ENCODE data around the gene PIP5K1A. TPM values are rescaled to one million over a fixed set of nuclear protein-coding genes. Genes with fewer than 3 reads are reported as not detected.
"Not testable (repeated sequence)": the region's sequence is repeated elsewhere in the genome, so short reads cannot be mapped to it uniquely, and the experiment has no call there.

Gene PIP5K1A
- total RNA-seq, 2 experiments from 2014 or later = 63.1 to 66.1 TPM

- H3K27me3 Mint-ChIP-seq = no peaks in the 10 kb centered on the region
- peaks cover 20% of the 10 kb centered on the region for H3K4me1 Mint-ChIP-seq (ENCODE audit: low read depth)
- no peak for TF ChIP-seq CTCF (IDR thresholded peaks at IDR 0.05)
- ATAC-seq (no peak), DNase-seq (no peak)
- CTCF ChIA-PET = interaction anchor here (1.2 to 4.7 kb wide), 3 partner anchors 22 to 94 kb away, joined by 3 to 28 read pairs (median 4); no protein-coding TSS in a partner anchor
- H3K36me3 Mint-ChIP-seq (ENCODE audit: low read depth) = peaks cover 8% of the 10 kb centered on the region
- no peak overlapping the region for H3K4me3 Mint-ChIP-seq
- no peaks in the 10 kb centered on the region for H3K9me3 Mint-ChIP-seq
- H3K27ac Mint-ChIP-seq = no peak overlapping the region
- intact Hi-C loops (cut with micrococcal nuclease) = no loop called here
- POLR2A ChIA-PET = no interaction called here
Observed at GRCh38 chr1:151193856-151194255, 4.5 kb upstream of the PIP5K1A start.

- H3K4me3 Mint-ChIP-seq, ATAC-seq, H3K27ac Mint-ChIP-seq, DNase-seq, H3K27me3 Mint-ChIP-seq, H3K9me3 Mint-ChIP-seq: not testable (repeated sequence)
- ChIA-PET POLR2A (interaction anchor here (0.8 kb wide), 1 partner anchor 63 kb away, joined by 3 read pairs; no protein-coding TSS in a partner anchor), CTCF (interaction anchor here (0.7 to 4.7 kb wide), 4 partner anchors 57 to 719 kb away, joined by 3 to 28 read pairs (median 3); no protein-coding TSS in a partner anchor)
- intact Hi-C loops (cut with micrococcal nuclease) = loop anchor here (5.0 kb wide), 2 partner anchors 57 to 147 kb away; partner anchors contain the start of gene PSMD4
- H3K36me3 Mint-ChIP-seq (ENCODE audit: low read depth) = peaks cover 16% of the 10 kb centered on the region
- peaks cover 22% of the 10 kb centered on the region for H3K4me1 Mint-ChIP-seq (ENCODE audit: low read depth)
Observed at GRCh38 chr1:151194894-151195594, 3.3 kb upstream of the PIP5K1A start.

- peak; percentile 72 for TF ChIP-seq CTCF (IDR thresholded peaks at IDR 0.05)
- Mint-ChIP-seq H3K9me3 (no peaks in the 10 kb centered on the region), H3K4me1 (ENCODE audit: low read depth) (peaks cover 22% of the 10 kb centered on the region), H3K27me3 (no peaks in the 10 kb centered on the region), H3K27ac (no peak overlapping the region), H3K4me3 (peak overlapping the region; percentile 32), H3K36me3 (ENCODE audit: low read depth) (peaks cover 20% of the 10 kb centered on the region)
- POLR2A ChIA-PET = no interaction called here
- CTCF ChIA-PET = interaction anchor here (0.6 to 4.7 kb wide), 3 partner anchors 55 to 397 kb away, joined by 3 to 28 read pairs (median 3); no protein-coding TSS in a partner anchor
- DNase-seq (peak; percentile 80), ATAC-seq (peak; percentile 37)
- intact Hi-C loops (cut with micrococcal nuclease) = loop anchor here (5.0 kb wide), 2 partner anchors 56 to 146 kb away; partner anchors contain the start of gene PSMD4
Observed at GRCh38 chr1:151196292-151196800, 2.0 kb upstream of the PIP5K1A start.

GRCh38 chr1:151197863-151198253 lies 494 bp upstream of the PIP5K1A start:
- Mint-ChIP-seq H3K4me1 (ENCODE audit: low read depth) (peaks cover 31% of the 10 kb centered on the region), H3K36me3 (ENCODE audit: low read depth) (peaks cover 28% of the 10 kb centered on the region), H3K4me3 (peak overlapping the region; percentile 98), H3K27me3 (no peaks in the 10 kb centered on the region), H3K27ac (peak overlapping the region; percentile 98), H3K9me3 (no peaks in the 10 kb centered on the region)
- TF ChIP-seq CTCF (IDR thresholded peaks at IDR 0.05) = no peak
- POLR2A ChIA-PET = no interaction called here
- ATAC-seq = no peak
- DNase-seq = no peak
- CTCF ChIA-PET = interaction anchor here (1.2 to 1.8 kb wide), 2 partner anchors 57 to 143 kb away, joined by 3 to 4 read pairs; partner anchors contain the start of gene PSMD4
- intact Hi-C loops (cut with micrococcal nuclease) = loop anchor here (5.0 kb wide), 2 partner anchors 54 to 144 kb away; partner anchors contain the start of gene PSMD4

GRCh38 chr1:151199873-151200581 lies 1.7 kb downstream of the PIP5K1A start:
- Mint-ChIP-seq H3K27me3 (no peaks in the 10 kb centered on the region), H3K4me3 (peak overlapping the region; percentile 98), H3K4me1 (ENCODE audit: low read depth) (peaks cover 42% of the 10 kb centered on the region), H3K9me3 (no peaks in the 10 kb centered on the region), H3K36me3 (ENCODE audit: low read depth) (peaks cover 31% of the 10 kb centered on the region), H3K27ac (peak overlapping the region; percentile 98)
- CTCF ChIA-PET = interaction anchor here (1.3 to 3.9 kb wide), 4 partner anchors 52 to 100 kb away, joined by 4 to 16 read pairs (median 6); partner anchors contain the start of gene PSMD4
- TF ChIP-seq CTCF (IDR thresholded peaks at IDR 0.05) = no peak
- POLR2A ChIA-PET = interaction anchor here (1.1 to 1.8 kb wide), 4 partner anchors 20 to 130 kb away, joined by 3 to 7 read pairs (median 6); partner anchors contain the start of genes GABPB2 and PSMD4
- intact Hi-C loops (cut with micrococcal nuclease) = loop anchor here (5.0 kb wide), 2 partner anchors 52 to 142 kb away; partner anchors contain the start of gene PSMD4
- ATAC-seq (peak; percentile 15), DNase-seq (peak; percentile 41)

- H3K4me3 Mint-ChIP-seq; H3K9me3 Mint-ChIP-seq; DNase-seq; ATAC-seq; intact Hi-C loops (cut with micrococcal nuclease); H3K27me3 Mint-ChIP-seq; POLR2A ChIA-PET; H3K27ac Mint-ChIP-seq: not testable (repeated sequence)
- CTCF ChIA-PET = interaction anchor here (1.0 to 1.3 kb wide), 2 partner anchors 46 to 135 kb away, joined by 3 read pairs; no protein-coding TSS in a partner anchor
- peaks cover 33% of the 10 kb centered on the region for H3K36me3 Mint-ChIP-seq (ENCODE audit: low read depth)
- peaks cover 26% of the 10 kb centered on the region for H3K4me1 Mint-ChIP-seq (ENCODE audit: low read depth)
Observed at GRCh38 chr1:151205381-151205965, 7.1 kb downstream of the PIP5K1A start.
